ENCODE results near the gene TTLL11.

Gene TTLL11

GRCh38 chr9:122102156-122102555 is 9.0 kb upstream of the TTLL11 start:
- no peak overlapping the region for H3K9ac ChIP-seq (ENCODE audit: low read length)
- no peak overlapping the region for H3K56ac ChIP-seq (ENCODE audit: low read length)
- no peaks in the 10 kb centered on the region for H3K36me3 ChIP-seq (ENCODE audit: control insufficient read depth, insufficient read depth, low read length)
- no peak overlapping the region for H3K27ac ChIP-seq (ENCODE audit: low read depth, low read length)
- H3K4me3 ChIP-seq (ENCODE audit: low read length), result no peak overlapping the region
- no CpG with 5 or more reads among the region's 2 CpGs for WGBS (ENCODE audit: extremely low coverage, insufficient coverage, low lambda C conversion rate)
- H3K4me2 ChIP-seq (ENCODE audit: low read length), result no peak overlapping the region
- DNase-seq, result no peak
- no peaks in the 10 kb centered on the region for H3K79me1 ChIP-seq (ENCODE audit: low read length)
- H2BK120ac ChIP-seq (ENCODE audit: low read depth, low read length), result no peak overlapping the region
- no peak overlapping the region for H4K5ac ChIP-seq (ENCODE audit: low read length)
- H3K4ac ChIP-seq (ENCODE audit: low read depth, low read length), result no peak overlapping the region
- H3K4me1 ChIP-seq (ENCODE audit: control insufficient read depth, low read depth, low read length), result no peaks in the 10 kb centered on the region
- H3K23ac ChIP-seq (ENCODE audit: low read length), result no peak overlapping the region
- H3K79me2 ChIP-seq (ENCODE audit: control insufficient read depth, insufficient read depth, low read length), result no peaks in the 10 kb centered on the region
- H3K27me3 ChIP-seq (ENCODE audit: insufficient read depth, low read length, poor library complexity), result no peaks in the 10 kb centered on the region
- H3K18ac ChIP-seq (ENCODE audit: low read length), result no peak overlapping the region
- H4K8ac ChIP-seq (ENCODE audit: low read depth, low read length), result no peak overlapping the region
- no peak overlapping the region for H2BK15ac ChIP-seq (replicated peaks; ENCODE audit: low read depth)
- H2BK5ac ChIP-seq (ENCODE audit: low read length), result no peak overlapping the region
- no peak overlapping the region for H2AK5ac ChIP-seq (ENCODE audit: low read length)

- Histone ChIP-seq H3K79me1 (ENCODE audit: low read length) (no peaks in the 10 kb centered on the region), H3K23ac (ENCODE audit: low read length) (no peak overlapping the region), H3K4me3 (ENCODE audit: low read length) (no peak overlapping the region), H3K27me3 (ENCODE audit: insufficient read depth, low read length, poor library complexity) (no peaks in the 10 kb centered on the region), H2AK5ac (ENCODE audit: low read length) (no peak overlapping the region), H4K8ac (ENCODE audit: low read depth, low read length) (no peak overlapping the region), H2BK5ac (ENCODE audit: low read length) (no peak overlapping the region), H3K4me2 (ENCODE audit: low read length) (no peak overlapping the region), H3K27ac (ENCODE audit: low read depth, low read length) (no peak overlapping the region), H3K79me2 (ENCODE audit: control insufficient read depth, insufficient read depth, low read length) (no peaks in the 10 kb centered on the region), H2BK120ac (ENCODE audit: low read depth, low read length) (no peak overlapping the region), H3K36me3 (ENCODE audit: control insufficient read depth, insufficient read depth, low read length) (no peaks in the 10 kb centered on the region), H3K9ac (ENCODE audit: low read length) (no peak overlapping the region), H3K18ac (ENCODE audit: low read length) (no peak overlapping the region), H3K4me1 (ENCODE audit: control insufficient read depth, low read depth, low read length) (no peaks in the 10 kb centered on the region), H3K4ac (ENCODE audit: low read depth, low read length) (no peak overlapping the region), H3K56ac (ENCODE audit: low read length) (no peak overlapping the region), H2BK15ac (replicated peaks; ENCODE audit: low read depth) (no peak overlapping the region), H4K5ac (ENCODE audit: low read length) (no peak overlapping the region)
- no peak for DNase-seq
- WGBS (ENCODE audit: extremely low coverage, insufficient coverage, low lambda C conversion rate), result no CpG with 5 or more reads among the region's 7 CpGs
These were observed 7.6 kb upstream of the TTLL11 start for GRCh38 chr9:122100756-122101155.

GRCh38 chr9:122099271-122099869 is 6.3 kb upstream of the TTLL11 start:
- Histone ChIP-seq H3K27me3 (ENCODE audit: insufficient read depth, low read length, poor library complexity) (no peaks in the 10 kb centered on the region), H3K4me1 (ENCODE audit: control insufficient read depth, low read depth, low read length) (no peaks in the 10 kb centered on the region), H3K18ac (ENCODE audit: low read length) (no peak overlapping the region), H3K79me2 (ENCODE audit: control insufficient read depth, insufficient read depth, low read length) (no peaks in the 10 kb centered on the region), H2BK15ac (replicated peaks; ENCODE audit: low read depth) (no peak overlapping the region), H3K79me1 (ENCODE audit: low read length) (no peaks in the 10 kb centered on the region), H3K23ac (ENCODE audit: low read length) (no peak overlapping the region), H3K56ac (ENCODE audit: low read length) (no peak overlapping the region), H2BK5ac (ENCODE audit: low read length) (no peak overlapping the region), H4K8ac (ENCODE audit: low read depth, low read length) (no peak overlapping the region), H3K4me3 (ENCODE audit: low read length) (no peak overlapping the region), H3K9ac (ENCODE audit: low read length) (no peak overlapping the region), H4K5ac (ENCODE audit: low read length) (no peak overlapping the region), H3K4ac (ENCODE audit: low read depth, low read length) (no peak overlapping the region), H2BK120ac (ENCODE audit: low read depth, low read length) (no peak overlapping the region), H2AK5ac (ENCODE audit: low read length) (no peak overlapping the region), H3K36me3 (ENCODE audit: control insufficient read depth, insufficient read depth, low read length) (no peaks in the 10 kb centered on the region), H3K4me2 (ENCODE audit: low read length) (no peak overlapping the region), H3K27ac (ENCODE audit: low read depth, low read length) (no peak overlapping the region)
- no CpG with 5 or more reads among the region's 16 CpGs for WGBS (ENCODE audit: extremely low coverage, insufficient coverage, low lambda C conversion rate)
- DNase-seq, result peak; percentile 84

- H3K4me2 ChIP-seq (ENCODE audit: low read length), result no peak overlapping the region
- no peak overlapping the region for H3K9ac ChIP-seq (ENCODE audit: low read length)
- no peak overlapping the region for H3K56ac ChIP-seq (ENCODE audit: low read length)
- no peak for DNase-seq
- no peak overlapping the region for H4K5ac ChIP-seq (ENCODE audit: low read length)
- H3K79me1 ChIP-seq (ENCODE audit: low read length), result no peaks in the 10 kb centered on the region
- H2BK15ac ChIP-seq (replicated peaks; ENCODE audit: low read depth), result no peak overlapping the region
- H3K27ac ChIP-seq (ENCODE audit: low read depth, low read length), result no peak overlapping the region
- no peaks in the 10 kb centered on the region for H3K27me3 ChIP-seq (ENCODE audit: insufficient read depth, low read length, poor library complexity)
- no peaks in the 10 kb centered on the region for H3K36me3 ChIP-seq (ENCODE audit: control insufficient read depth, insufficient read depth, low read length)
- H3K18ac ChIP-seq (ENCODE audit: low read length), result no peak overlapping the region
- H4K8ac ChIP-seq (ENCODE audit: low read depth, low read length), result no peak overlapping the region
- no CpG with 5 or more reads among the region's 8 CpGs for WGBS (ENCODE audit: extremely low coverage, insufficient coverage, low lambda C conversion rate)
- H3K4me1 ChIP-seq (ENCODE audit: control insufficient read depth, low read depth, low read length), result no peaks in the 10 kb centered on the region
- no peak overlapping the region for H2BK5ac ChIP-seq (ENCODE audit: low read length)
- no peak overlapping the region for H3K23ac ChIP-seq (ENCODE audit: low read length)
- H3K79me2 ChIP-seq (ENCODE audit: control insufficient read depth, insufficient read depth, low read length), result no peaks in the 10 kb centered on the region
- no peak overlapping the region for H3K4ac ChIP-seq (ENCODE audit: low read depth, low read length)
- no peak overlapping the region for H3K4me3 ChIP-seq (ENCODE audit: low read length)
- H2AK5ac ChIP-seq (ENCODE audit: low read length), result no peak overlapping the region
- H2BK120ac ChIP-seq (ENCODE audit: low read depth, low read length), result no peak overlapping the region
These were observed 4.7 kb upstream of the TTLL11 start for GRCh38 chr9:122097679-122098315.

GRCh38 chr9:122096620-122097415 is 3.7 kb upstream of the TTLL11 start:
- Histone ChIP-seq H3K27me3 (ENCODE audit: insufficient read depth, low read length, poor library complexity) (no peaks in the 10 kb centered on the region), H2AK5ac (ENCODE audit: low read length) (no peak overlapping the region), H2BK5ac (ENCODE audit: low read length) (no peak overlapping the region)

More at GRCh38 chr9:122096620-122097415, 3.7 kb upstream of the TTLL11 start:
- no peak overlapping the region for H2BK15ac ChIP-seq (replicated peaks; ENCODE audit: low read depth)
- H3K79me1 ChIP-seq (ENCODE audit: low read length), result no peaks in the 10 kb centered on the region
- no peak overlapping the region for H3K56ac ChIP-seq (ENCODE audit: low read length)
- DNase-seq, result no peak
- H3K4me1 ChIP-seq (ENCODE audit: control insufficient read depth, low read depth, low read length), result no peaks in the 10 kb centered on the region
- no peak overlapping the region for H3K27ac ChIP-seq (ENCODE audit: low read depth, low read length)
- H3K36me3 ChIP-seq (ENCODE audit: control insufficient read depth, insufficient read depth, low read length), result no peaks in the 10 kb centered on the region
- no peak overlapping the region for H3K4ac ChIP-seq (ENCODE audit: low read depth, low read length)
- H3K18ac ChIP-seq (ENCODE audit: low read length), result no peak overlapping the region
- H4K8ac ChIP-seq (ENCODE audit: low read depth, low read length), result no peak overlapping the region
- H3K9ac ChIP-seq (ENCODE audit: low read length), result no peak overlapping the region
- no peak overlapping the region for H3K4me3 ChIP-seq (ENCODE audit: low read length)
- no peak overlapping the region for H4K5ac ChIP-seq (ENCODE audit: low read length)
- WGBS (ENCODE audit: extremely low coverage, insufficient coverage, low lambda C conversion rate), result no CpG with 5 or more reads among the region's 4 CpGs
- no peaks in the 10 kb centered on the region for H3K79me2 ChIP-seq (ENCODE audit: control insufficient read depth, insufficient read depth, low read length)
- no peak overlapping the region for H3K23ac ChIP-seq (ENCODE audit: low read length)
- H3K4me2 ChIP-seq (ENCODE audit: low read length), result no peak overlapping the region
- no peak overlapping the region for H2BK120ac ChIP-seq (ENCODE audit: low read depth, low read length)
